ENCODE measurements around the gene PHEX.

The PHEX gene
- total RNA-seq = 0 to 4.0 (median 0.35) reads per million in 17 experiments

DNA sequence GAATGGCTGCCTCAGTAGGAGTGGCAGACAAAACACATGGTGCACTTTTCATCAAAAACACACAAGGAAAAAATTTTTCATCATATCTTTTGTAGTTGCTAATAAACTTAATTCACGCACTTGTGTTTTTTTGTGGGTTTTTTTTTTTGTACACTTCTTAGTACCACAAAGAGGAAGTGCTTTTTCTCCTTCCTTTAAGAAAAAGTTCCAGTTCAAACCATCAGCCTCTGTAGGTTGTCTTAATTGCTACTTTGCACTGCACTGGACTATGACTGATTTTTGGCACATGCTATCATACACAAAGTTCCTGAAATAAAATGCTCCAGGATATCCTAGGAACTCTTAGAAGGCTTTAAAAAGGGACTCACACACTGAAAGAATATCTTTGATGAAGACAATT is at the start of gene PHEX:
Gene PHEX (plus strand): TSS at position 242 of the 400 bp plus-strand sequence. CDS start 681 bp downstream, outside the sequence.
- peak in 2 of 4 experiments; percentile 4 to 11 for DNase-seq

DNA sequence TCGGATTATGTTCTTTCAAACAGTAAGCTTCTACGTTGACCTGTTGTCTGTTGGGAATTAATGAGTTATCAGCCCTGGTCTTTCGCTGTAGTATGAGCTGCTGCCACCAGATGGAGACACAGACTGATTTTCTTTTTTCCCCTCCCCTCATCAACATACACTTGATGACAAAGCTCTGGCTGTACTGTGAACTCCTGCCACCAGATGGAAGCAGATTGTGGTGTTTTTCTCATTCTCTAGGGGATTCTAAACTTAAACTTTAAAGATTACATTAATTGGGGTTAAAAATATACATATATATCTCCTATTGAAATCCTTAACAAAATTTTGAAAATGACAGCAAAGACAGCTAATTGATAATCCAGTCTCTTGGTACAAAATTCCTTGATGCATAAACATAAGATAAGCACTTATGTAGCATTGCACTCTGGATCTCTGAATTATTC is 46.8 kb upstream of the PHEX start:
- DNase-seq = peak; percentile 64 to 79 (median 71)

DNA sequence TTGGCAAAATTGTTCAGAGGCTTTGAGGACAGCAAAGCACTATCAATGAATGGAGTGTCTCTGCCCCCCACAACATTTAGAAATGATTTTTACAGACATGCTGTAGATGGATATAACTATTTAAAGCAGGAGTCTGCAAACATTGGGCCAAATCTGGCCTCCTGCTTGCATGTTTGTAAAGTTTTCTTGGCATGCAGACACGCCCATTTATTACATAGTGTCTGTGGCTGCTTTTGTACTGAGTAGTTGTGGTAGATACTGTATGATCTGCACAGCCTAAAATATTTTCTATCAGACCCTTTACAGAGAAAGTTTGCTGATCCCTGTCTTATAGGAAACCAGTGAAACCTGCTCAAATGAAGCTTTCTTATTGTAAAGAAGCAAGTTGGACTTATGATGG is 45.5 kb upstream of the PHEX start:
- DNase-seq = no peak

DNA sequence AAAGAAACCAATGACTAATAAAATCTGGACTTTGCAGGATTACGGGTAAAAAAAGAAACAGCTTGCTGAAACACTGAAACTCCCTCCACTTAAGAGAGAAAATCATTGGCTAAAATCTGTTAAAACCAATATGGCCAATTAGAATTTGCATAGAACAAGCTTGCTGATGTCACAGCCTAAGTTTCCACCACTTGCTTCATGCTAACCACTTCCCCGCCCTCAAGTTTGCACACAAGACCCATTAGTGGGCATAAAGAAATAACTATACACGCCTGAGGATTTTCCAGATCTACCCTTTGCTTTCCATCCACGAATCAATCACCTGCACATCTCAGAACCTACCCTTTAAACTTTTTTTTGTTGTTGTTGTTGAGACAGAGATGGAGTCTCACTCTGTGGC is 42.7 kb upstream of the PHEX start:
- peak in 3 of 4 experiments; percentile 33 to 57 (median 40) for DNase-seq

DNA sequence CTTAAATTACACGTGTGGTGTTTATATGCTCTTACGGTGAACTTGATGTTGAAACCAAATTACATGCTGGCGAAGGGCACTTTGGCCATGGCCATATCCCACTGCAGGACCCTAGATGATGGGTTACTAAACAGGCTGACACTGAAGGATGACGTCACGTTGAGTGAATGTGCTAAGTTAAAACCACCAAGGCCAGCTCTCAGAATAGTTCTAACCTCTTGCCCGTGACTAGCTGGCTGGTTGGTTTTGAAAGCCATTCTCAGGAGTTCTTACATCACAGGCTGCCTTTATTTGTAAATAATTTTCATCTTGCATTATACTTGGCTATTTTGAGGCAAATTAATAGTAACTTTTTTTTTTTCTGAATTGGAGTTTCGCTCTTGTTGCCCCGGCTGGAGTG is 41.3 kb upstream of the PHEX start:
- DNase-seq = peak; percentile 8 to 60 (median 37)

DNA sequence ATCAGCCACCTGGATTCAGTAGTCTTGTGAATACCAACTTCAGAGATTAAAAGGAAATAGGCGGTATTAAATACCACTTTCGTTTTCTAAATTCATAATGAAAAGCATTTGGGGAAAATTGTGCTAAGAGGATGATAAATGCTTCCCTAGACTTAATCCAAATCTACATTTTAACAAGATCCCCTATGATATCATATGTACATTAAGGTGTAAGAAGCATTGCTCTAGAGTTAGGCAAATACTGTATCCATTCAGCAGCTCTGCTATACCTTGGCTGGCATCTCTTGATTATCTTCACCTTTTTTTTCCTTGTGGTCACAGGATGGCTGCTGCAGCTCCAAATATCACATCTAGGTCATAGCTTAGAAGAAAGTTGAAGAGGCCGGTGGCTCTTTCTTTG is 40.6 kb upstream of the PHEX start:
- no peak for DNase-seq

DNA sequence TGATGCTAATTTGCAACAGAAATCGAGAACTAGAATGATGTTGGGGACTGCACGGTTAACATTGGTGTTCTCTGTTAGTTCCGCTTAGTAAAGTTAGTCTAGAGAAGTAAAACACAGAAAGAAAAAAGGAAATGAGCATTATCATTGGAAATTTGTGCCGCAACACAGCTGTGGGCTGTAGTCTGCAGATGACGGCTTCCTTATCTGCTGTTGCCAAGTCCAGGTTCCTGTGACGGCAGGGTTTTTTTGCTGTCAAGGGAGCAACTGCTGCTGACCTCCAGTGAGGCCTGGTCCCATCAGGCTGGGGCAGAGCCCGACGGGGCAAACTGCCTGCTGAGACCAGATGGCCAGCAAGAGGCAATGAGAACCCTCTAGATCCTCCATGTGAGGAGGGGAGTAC is 38.9 kb upstream of the PHEX start:
- peak; percentile 76 to 88 (median 81) for DNase-seq

DNA sequence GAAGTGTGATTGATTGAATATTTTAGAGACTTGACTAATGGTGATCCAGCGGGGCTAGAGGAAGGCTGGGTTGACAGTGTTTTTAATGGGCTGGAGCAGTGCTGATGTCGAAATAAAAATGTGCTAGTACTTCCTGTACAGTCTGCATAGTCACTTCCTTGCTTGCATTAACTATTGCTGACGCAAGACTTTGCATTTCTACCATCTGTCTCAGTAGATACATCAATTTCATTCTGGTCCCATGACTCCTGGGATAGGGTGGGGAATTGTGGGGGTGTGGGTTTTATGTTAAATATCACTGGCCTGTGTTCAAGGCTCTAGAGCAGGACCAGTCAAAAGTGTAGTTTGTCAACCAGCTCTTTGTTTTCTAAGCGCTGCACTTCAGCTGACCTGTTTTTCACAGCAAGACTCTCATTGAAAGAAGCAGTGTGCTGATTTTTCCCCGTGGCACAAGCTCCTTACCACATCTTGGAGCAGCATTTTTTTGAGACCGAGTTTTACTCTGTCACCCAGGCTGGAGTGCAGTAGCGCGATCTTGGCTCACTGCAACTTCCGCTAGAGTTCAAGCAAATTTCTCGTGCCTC is 35.2 kb upstream of the PHEX start:
- DNase-seq = peak; percentile 46 to 86 (median 73)

DNA sequence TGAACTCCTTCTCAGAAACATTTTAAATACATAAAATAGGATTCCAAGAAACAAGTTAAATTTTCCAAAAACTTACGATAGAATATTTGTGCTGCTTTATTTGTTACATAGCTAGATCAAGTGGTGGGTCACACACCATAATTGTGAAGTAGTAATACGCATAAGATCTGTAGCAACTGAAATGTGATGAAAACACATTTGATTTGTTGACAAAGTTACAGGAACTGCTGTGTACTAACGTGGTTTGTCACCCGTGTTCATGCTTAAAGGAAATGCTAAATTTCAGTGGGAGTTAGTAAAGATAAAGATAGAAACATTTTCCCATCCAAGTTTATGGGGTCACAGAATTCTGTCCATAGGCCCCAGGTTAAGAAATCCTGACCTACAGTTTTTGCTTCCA is 34.1 kb upstream of the PHEX start:
- DNase-seq = no peak

DNA sequence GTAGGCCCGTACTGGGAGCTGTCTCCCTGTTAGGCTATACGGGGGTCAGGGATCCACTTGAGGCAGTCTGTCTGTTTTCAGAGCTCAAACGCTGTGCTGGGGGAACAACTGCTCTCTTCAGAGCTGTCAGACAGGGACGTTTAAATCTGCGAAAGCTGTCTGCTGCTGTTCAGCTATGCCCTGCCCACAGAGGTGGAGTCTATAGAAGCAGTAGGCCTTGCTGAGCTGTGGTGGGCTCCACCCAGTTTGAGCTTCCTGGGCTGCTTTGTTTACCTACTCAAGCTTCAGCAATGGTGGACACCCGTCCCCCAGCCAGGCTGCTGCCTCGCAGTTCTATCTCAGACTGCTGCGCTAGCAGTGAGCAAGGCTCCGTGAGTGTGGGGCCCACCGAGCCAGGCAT is 27.3 kb upstream of the PHEX start:
- no peak for DNase-seq

DNA sequence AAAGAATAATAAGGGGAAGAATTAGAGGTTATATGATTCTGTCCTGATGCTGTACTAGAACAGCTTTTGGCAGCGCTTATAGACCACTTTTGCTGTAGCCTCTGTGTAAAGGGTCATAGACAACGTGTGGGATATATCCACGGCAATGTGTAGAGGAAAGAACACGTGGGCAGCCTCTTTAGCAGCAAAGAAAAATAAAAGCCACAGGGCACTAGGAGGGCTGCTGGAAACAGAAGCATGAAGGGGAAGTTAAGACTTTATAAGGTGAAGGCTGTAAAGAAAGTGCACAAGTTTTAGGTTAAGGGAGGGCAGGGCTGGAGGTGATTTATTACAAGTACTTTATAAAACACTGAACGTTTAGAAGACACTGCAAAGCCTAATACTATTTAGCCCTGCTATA is 20.1 kb upstream of the PHEX start:
- DNase-seq = no peak

DNA sequence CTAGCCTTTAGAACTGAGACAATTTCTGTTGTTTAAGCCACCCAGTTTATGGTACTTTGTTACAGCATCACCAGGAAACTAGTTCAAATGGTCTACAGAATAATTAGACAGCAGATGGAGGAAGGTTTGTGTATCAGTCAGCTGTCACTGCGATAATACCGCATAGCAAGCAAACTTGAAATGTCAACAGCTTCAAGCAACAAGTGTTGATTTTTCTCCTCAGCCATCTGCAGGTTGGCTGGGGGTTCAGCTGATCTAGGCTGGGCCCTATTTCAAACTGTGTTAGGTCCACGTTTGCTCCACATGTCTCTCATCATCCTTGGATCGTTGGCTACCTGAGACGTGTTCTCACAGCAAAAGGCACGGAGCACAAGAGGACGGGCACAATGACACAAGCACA is 19.2 kb upstream of the PHEX start:
- no peak for DNase-seq

DNA sequence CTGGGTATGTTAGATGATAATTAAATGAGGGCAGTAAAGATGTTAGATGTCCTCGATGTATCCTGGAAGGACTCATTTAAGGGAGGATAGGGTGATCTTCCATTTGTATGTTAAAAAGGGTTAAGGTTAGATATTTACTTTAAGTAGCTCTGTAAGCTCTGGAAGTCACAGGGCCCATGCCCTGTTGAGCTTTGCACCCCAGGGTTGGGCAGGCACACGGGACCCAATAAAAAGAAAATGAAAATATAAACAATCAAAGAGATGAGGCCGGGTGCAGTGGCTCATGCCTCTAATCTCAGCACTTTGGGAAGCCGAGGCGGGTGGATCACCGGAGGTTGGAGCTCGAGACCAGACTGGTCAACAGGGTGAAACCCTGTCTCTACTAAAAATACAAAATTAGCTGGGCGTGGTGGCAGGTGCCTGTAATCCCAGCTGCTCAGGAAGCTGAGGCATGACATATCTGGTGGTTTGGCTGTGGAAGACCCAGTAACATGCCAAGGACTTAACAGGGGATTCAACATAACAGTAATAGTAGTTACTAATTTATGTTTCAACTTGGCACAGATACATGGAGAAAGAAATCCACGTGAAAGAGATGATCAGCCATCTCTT is 16.9 kb upstream of the PHEX start:
- DNase-seq = no peak

DNA sequence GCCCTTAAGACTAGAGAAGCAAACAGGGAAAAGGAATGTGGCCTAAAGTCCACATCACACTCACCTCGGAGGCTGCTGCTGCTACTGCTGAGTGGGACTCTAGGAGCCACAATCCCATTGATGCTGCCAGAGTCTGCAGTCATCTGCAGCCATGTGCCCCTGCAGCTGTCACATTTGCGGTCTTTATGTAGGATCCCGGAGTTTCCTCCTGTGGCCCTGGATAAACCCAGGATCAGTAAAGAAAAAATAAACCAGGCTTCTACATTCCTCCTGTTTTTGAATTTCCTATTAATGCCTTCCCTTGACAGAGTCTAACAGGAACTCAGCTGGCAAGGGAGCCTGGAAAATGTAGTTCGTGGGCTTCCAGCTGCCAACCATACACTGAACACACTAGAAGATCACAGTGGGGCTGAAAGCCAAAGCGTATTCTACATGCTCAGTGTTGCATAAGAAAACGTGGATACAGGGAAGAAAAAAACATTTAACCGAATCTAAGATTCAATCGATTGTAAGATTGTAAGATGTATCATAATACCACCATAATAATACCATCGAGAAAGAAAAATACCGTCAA is 10.3 kb upstream of the PHEX start:
- no peak for DNase-seq

DNA sequence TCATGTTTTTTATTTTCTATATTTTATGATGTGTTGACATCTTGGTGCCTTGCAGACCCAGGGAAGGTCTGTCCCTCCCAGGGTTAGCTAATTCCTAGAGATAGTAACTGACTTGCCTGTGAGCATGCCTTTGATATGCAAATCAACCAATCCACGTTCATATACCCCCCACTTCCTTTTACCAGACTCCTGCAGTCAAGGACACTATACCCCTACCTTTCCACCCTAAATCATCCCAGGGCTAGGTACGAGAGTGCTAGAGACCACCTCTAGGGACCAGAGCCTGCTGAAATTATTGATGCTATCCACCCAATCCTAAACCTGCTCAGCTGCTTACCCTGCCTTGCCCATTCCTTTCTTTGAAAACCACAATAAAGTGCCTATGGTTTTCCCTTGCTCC is 7.5 kb upstream of the PHEX start:
- no peak for DNase-seq

DNA sequence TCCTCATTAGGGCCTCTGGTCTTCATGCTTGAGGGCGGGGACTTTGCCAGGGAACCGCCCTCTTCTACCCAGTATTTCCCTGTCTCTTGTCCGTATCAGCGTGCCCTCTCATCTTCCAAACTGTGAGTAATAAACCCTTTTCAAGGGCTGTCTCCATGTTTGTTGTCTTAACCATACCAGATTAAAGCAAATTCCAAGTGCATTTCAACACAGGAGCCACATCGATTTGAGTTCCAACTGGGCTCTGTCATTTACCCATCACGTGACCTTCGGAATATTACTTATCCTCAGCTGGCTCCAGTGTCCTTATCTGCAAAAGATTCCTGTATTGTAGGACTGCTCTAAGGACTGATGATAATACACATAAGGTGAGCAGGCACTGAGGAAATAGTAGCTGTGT is 6.4 kb upstream of the PHEX start:
- no peak for DNase-seq

DNA sequence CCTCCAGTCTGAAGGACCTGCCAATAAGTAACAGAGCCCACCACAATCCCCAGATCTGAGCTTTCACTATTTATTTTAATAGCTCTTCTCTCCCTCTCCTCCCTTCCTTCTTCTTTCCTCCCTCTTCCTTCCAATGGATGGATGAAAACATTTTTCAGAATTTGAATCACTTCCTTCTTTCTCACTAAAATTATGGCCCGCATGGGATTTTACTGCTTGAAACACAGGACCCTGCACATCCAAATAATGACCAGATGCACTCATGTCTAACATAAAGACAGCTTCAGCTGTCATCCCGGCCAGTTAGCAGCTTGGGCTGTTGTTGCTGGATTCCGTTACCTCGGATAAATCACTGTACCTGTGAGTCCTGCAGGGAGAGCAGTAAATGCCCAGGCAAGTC is 5.4 kb upstream of the PHEX start:
- DNase-seq = no peak

DNA sequence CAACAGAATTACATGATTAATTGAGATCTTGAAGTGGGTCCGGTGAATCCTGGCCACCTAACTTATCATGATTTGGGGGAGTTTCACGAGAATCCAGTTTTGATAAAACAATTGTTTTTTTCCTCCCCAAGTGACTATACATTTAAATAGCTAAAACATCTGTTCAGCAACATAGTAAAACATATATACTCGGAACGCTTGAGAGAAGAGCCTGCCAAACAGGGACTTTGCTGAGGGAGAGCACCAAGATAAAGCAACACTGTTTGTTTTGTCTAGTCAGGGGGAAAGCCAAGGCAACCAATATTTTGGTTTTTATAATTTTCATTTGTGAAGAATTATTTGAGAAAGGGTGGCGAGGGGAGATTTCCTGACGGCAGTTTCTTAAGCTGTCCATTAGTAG is 381 bp downstream of the PHEX start:
- no peak for DNase-seq

DNA sequence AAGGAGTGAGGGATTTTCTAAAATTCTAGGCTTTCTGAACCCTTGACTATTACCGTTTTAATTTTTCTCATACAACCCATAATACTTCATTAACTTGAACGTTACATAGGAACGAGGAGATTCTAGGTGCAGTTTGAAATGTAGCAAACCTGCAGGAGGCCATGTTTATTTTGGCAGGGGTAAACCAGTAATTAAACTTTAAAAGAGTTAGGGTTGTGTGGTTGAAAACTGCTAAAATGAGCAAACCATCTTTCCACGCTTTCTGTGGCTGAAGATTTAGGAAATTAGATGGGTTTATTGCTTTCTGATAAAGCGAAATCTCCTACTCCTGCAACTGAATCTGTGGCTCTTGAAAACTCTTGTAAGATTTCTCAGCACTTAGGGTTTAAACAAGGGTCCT is 1.7 kb downstream of the PHEX start:
- DNase-seq = no peak

DNA sequence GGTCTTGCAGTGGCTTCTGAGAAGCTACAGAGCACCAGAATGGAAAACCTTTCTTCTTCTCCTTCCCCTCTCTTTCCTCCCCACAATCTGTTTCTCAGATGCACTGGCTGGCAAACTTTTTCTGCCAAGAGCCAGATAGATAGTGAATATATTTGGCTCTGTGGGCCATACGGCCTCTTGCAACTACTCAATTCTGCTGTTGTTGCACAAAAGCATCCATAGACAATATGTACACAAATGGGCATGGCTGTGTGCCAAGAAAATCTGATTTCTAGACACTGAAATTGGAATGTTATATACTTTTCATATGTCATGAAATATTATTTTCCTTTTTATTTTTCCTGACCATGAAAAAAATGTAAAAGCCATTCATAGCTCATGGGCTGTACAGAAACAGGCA is 3.1 kb downstream of the PHEX start:
- no peak for DNase-seq

DNA sequence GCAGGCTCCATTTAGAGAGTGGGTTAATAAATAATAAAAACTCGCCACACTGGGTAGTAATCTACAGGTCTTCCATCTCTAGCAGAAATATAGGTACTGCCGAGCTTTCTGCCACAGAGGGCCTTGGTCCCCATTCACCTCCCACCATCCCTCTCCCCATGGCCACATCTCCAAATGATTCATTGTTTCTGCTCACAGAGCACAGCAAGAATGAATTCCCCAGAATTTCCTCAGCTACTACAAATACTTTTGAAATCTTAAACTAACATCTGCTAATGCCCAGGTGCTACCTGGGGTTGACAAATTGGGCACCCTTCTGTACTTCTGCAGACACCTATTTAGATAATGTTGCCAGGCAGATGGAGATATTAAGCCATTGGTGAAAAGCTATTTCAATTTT is 5.1 kb downstream of the PHEX start:
- DNase-seq = no peak

DNA sequence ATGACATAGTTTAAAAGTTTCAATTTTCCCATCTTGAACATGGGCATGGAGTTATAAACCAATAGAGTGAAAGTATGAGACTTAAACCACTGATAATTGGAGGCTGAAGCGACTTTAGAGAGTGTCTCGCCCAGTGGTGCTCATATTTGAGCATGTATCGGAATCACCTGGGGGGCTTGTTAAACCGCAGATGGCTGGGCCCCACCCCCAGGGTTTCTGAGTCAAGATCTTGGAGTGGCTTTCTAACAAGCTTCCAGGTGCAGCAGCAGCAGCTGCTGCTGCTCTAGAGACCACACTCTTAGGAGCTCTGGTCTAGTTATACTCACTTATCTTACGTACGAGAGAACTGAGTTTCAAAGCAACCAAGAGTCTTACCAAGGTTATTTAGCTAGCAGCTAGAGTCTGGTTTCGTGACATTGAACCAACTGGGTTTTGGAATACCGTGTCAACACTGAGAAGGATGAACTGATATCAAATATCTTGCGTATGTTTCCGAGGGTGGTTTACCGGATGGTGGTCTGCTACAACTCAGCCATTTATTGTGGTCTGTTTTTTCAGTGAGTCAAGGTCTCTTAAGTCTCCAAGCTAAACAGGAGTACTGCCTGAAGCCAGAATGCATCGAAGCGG is 5.9 kb downstream of the PHEX start:
- no peak for DNase-seq

DNA sequence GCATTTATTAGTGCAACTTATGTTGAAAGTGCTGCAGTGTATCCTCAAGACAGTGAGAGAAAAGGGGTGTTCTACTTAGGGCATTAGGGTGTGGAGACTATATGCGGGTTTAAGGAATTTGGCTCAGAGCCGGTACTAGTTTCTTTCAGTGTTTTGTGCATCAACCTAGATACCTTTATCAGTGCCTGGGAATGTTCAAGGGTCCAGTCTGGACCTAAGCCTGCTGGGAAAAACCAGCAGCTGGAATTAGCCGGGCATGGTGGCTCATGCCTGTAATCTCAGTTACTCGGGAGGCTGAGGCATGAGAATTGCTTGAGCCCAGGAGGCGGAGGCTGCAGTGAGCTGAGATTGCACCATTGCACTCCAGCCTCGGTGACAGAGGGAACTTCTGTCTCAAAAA is 7.4 kb downstream of the PHEX start:
- no peak for DNase-seq

DNA sequence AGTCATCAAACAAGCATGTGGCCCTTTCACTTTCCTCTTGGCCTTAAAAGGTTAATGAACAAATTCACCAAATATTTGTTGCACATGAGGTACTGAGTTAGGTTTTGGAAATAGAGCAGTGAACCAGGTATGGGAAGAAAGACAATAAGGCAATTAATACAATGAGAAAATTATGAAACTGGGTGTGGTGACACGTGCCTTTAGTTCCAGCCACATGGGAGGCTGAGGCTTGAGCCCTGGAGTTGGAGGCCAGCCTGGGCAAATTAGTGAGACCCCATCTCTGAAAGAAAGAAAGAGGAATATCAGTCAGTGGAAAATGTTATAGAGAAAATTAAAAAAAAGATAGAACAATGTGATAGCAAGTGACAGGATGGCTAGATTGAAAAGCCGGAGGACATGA is 8.1 kb downstream of the PHEX start:
- no peak for DNase-seq

All from suppressor macrophage (primary cell).